SJCRH30 (cell line): ENCODE measurements around the gene SCLT1. TPM values are rescaled to one million over a fixed set of nuclear protein-coding genes. Genes with fewer than 3 reads are reported as not detected.
"Not testable (repeated sequence)": the region's sequence is repeated elsewhere in the genome, so short reads cannot be mapped to it uniquely, and the experiment has no call there.

Source experiments
- DNase-seq, 2 experiments: peaks; one replicate each; pipeline ENCODE4 v3.0.0-alpha.2; 2015 to 2020
- H3K27ac ChIP-seq: fragments of 250-450 bp; sonication (Bioruptor Pico); 2 replicates; pipeline ENCODE4 v1.5.1; 2020; ENCODE audit warnings: mild to moderate bottlenecking, moderate library complexity
- H3K27me3 ChIP-seq: fragments of 250-450 bp; sonication (Bioruptor Pico); 2 replicates; pipeline ENCODE4 v1.5.1; 2020; ENCODE audit warnings: mild to moderate bottlenecking, moderate library complexity
- H3K36me3 ChIP-seq: fragments of 250-450 bp; sonication (Bioruptor Pico); 2 replicates; pipeline ENCODE4 v1.5.1; 2020; ENCODE audit warnings: mild to moderate bottlenecking, moderate library complexity
- H3K4me1 ChIP-seq: fragments of 250-450 bp; sonication (Bioruptor Pico); 2 replicates; pipeline ENCODE4 v1.5.1; 2020; ENCODE audit warnings: mild to moderate bottlenecking, moderate library complexity
- H3K4me3 ChIP-seq: fragments of 250-450 bp; sonication (Bioruptor Pico); 2 replicates; pipeline ENCODE4 v1.5.1; 2020; ENCODE audit warnings: mild to moderate bottlenecking, moderate library complexity
- H3K9me3 ChIP-seq: fragments of 250-450 bp; sonication (Bioruptor Pico); replicated peaks from 2 replicates; pipeline ENCODE4 v1.5.1; 2020; ENCODE audit warnings: mild to moderate bottlenecking, moderate library complexity
- total RNA-seq: library from RNA; depleted of rRNA; stranded (reverse); fragments of >200 nt; shearing (Covaris generic); gene quantifications from 2 replicates; pipeline ENCODE4 v1.2.3, GENCODE V29; 2014

SCLT1 gene
- total RNA-seq, 1 experiment from 2014 or later: 23.2 TPM

- DNase-seq: peak; percentile 63 to 72
- H3K27ac ChIP-seq: peak within 1 kb of the TSS; percentile 57
- no peaks in the 10 kb centered on the region for H3K27me3 ChIP-seq
- H3K4me1 ChIP-seq: no peaks in the 10 kb centered on the region
- no peaks in the 10 kb centered on the region for H3K36me3 ChIP-seq
- H3K4me3 ChIP-seq: peak within 1 kb of the TSS; percentile 70
- no peaks in the 10 kb centered on the region for H3K9me3 ChIP-seq
Observed at GRCh38 chr4:129095811-129096454, 2.6 kb upstream of the SCLT1 start, which contains the start of gene C4orf33. TSS of gene C4orf33 (plus strand) at chr4:129096152. CDS start at chr4:129102611, 6,459 bp downstream.

- no peaks in the 10 kb centered on the region for H3K4me1 ChIP-seq
- H3K27ac ChIP-seq: no peak overlapping the region
- DNase-seq: no peak
- H3K9me3 ChIP-seq: no peaks in the 10 kb centered on the region
- no peaks in the 10 kb centered on the region for H3K27me3 ChIP-seq
- no peaks in the 10 kb centered on the region for H3K36me3 ChIP-seq
- peak overlapping the region; percentile 72 for H3K4me3 ChIP-seq
Observed at GRCh38 chr4:129094347-129094746, 1.0 kb upstream of the SCLT1 start.

- peak in 1 of 2 experiments; percentile 30 for DNase-seq
- Histone ChIP-seq H3K27ac (peak overlapping the region; percentile 85), H3K4me1 (no peaks in the 10 kb centered on the region), H3K27me3 (no peaks in the 10 kb centered on the region), H3K36me3 (no peaks in the 10 kb centered on the region), H3K4me3 (peak overlapping the region; percentile 72), H3K9me3 (no peaks in the 10 kb centered on the region)
Observed at GRCh38 chr4:129092631-129093190, 628 bp downstream of the SCLT1 start.

- H3K4me1 ChIP-seq: no peaks in the 10 kb centered on the region
- H3K36me3 ChIP-seq: peaks cover 2% of the 10 kb centered on the region; the same call in 1 of the 2 replicates
- H3K4me3 ChIP-seq: no peak overlapping the region
- H3K27me3 ChIP-seq: no peaks in the 10 kb centered on the region
- H3K9me3 ChIP-seq: 0 out of 2 replicates have a peak, but pooled peaks cover 3% of the 10 kb centered on the region
- no peak overlapping the region for H3K27ac ChIP-seq
- no peak for DNase-seq
Observed at GRCh38 chr4:129087516-129087915, 5.8 kb downstream of the SCLT1 start.

- DNase-seq: no peak
- Histone ChIP-seq H3K27me3 (no peaks in the 10 kb centered on the region), H3K36me3 (peaks cover 13% of the 10 kb centered on the region), H3K27ac (no peak overlapping the region), H3K9me3 (0 out of 2 replicates have a peak, but pooled peaks cover 3% of the 10 kb centered on the region), H3K4me3 (no peak overlapping the region), H3K4me1 (no peaks in the 10 kb centered on the region)
Observed at GRCh38 chr4:129085472-129085871, 7.9 kb downstream of the SCLT1 start.

- H3K4me1 ChIP-seq: no peaks in the 10 kb centered on the region
- 0 out of 2 replicates have a peak, but pooled peaks cover 3% of the 10 kb centered on the region for H3K9me3 ChIP-seq
- H3K27me3 ChIP-seq: no peaks in the 10 kb centered on the region
- no peak overlapping the region for H3K27ac ChIP-seq
- H3K4me3 ChIP-seq: no peak overlapping the region
- H3K36me3 ChIP-seq: peaks cover 29% of the 10 kb centered on the region
- no peak for DNase-seq
Observed at GRCh38 chr4:129082302-129082701, 11.0 kb downstream of the SCLT1 start.

- Histone ChIP-seq H3K36me3 (peaks cover 31% of the 10 kb centered on the region), H3K4me1 (no peaks in the 10 kb centered on the region), H3K9me3 (no peaks in the 10 kb centered on the region), H3K27ac (no peak overlapping the region), H3K27me3 (no peaks in the 10 kb centered on the region), H3K4me3 (no peak overlapping the region)
- no peak for DNase-seq
Observed at GRCh38 chr4:129080129-129080528, 13.2 kb downstream of the SCLT1 start.

GRCh38 chr4:129077326-129077725, 16.0 kb downstream of the SCLT1 start:
- Histone ChIP-seq H3K9me3 (no peaks in the 10 kb centered on the region), H3K4me1 (no peaks in the 10 kb centered on the region), H3K36me3 (peaks cover 28% of the 10 kb centered on the region), H3K27ac (no peak overlapping the region), H3K27me3 (no peaks in the 10 kb centered on the region), H3K4me3 (no peak overlapping the region)
- no peak for DNase-seq

- H3K27ac ChIP-seq, H3K4me3 ChIP-seq, H3K36me3 ChIP-seq, H3K27me3 ChIP-seq, H3K4me1 ChIP-seq, H3K9me3 ChIP-seq, DNase-seq: not testable (repeated sequence)
Observed at GRCh38 chr4:129069537-129069936, 23.8 kb downstream of the SCLT1 start.

GRCh38 chr4:129064717-129065116, 28.6 kb downstream of the SCLT1 start:
- Histone ChIP-seq H3K27me3 (no peaks in the 10 kb centered on the region), H3K9me3 (0 out of 2 replicates have a peak, but pooled peaks cover 6% of the 10 kb centered on the region), H3K27ac (no peak overlapping the region), H3K4me1 (no peaks in the 10 kb centered on the region; the same call in 1 of the 2 replicates), H3K36me3 (peaks cover 6% of the 10 kb centered on the region; the same call in 1 of the 2 replicates), H3K4me3 (no peak overlapping the region)
- peak in 1 of 2 experiments; percentile 1 for DNase-seq

- Histone ChIP-seq H3K27ac (no peak overlapping the region), H3K9me3 (0 out of 2 replicates have a peak, but pooled peaks cover 6% of the 10 kb centered on the region)
- no peak for DNase-seq
Observed at GRCh38 chr4:129063640-129064039, 29.7 kb downstream of the SCLT1 start.

GRCh38 chr4:129062580-129062979, 30.8 kb downstream of the SCLT1 start:
- Histone ChIP-seq H3K9me3 (0 out of 2 replicates have a peak, but pooled peaks cover 6% of the 10 kb centered on the region), H3K27me3 (no peaks in the 10 kb centered on the region), H3K36me3 (peaks cover 13% of the 10 kb centered on the region), H3K4me3 (no peak overlapping the region), H3K27ac (no peak overlapping the region), H3K4me1 (no peaks in the 10 kb centered on the region; the same call in 1 of the 2 replicates)
- no peak for DNase-seq

More at GRCh38 chr4:129063640-129064039, 29.7 kb downstream of the SCLT1 start:
- Histone ChIP-seq H3K4me3 (no peak overlapping the region), H3K4me1 (no peaks in the 10 kb centered on the region; the same call in 1 of the 2 replicates), H3K36me3 (peaks cover 13% of the 10 kb centered on the region), H3K27me3 (no peaks in the 10 kb centered on the region)

- no peaks in the 10 kb centered on the region for H3K27me3 ChIP-seq
- no peak overlapping the region for H3K27ac ChIP-seq
- peaks cover 13% of the 10 kb centered on the region for H3K36me3 ChIP-seq
- no peak for DNase-seq
- no peaks in the 10 kb centered on the region for H3K4me1 ChIP-seq
- H3K9me3 ChIP-seq: peaks cover 10% of the 10 kb centered on the region; the same call in 1 of the 2 replicates
- H3K4me3 ChIP-seq: no peak overlapping the region
Observed at GRCh38 chr4:129059028-129059427, 34.3 kb downstream of the SCLT1 start.

- Histone ChIP-seq H3K9me3 (no peaks in the 10 kb centered on the region), H3K27me3 (no peaks in the 10 kb centered on the region), H3K27ac (no peak overlapping the region), H3K4me3 (no peak overlapping the region), H3K36me3 (no peaks in the 10 kb centered on the region), H3K4me1 (no peaks in the 10 kb centered on the region)
- DNase-seq: no peak
Observed at GRCh38 chr4:129046055-129046959, 47.0 kb downstream of the SCLT1 start.
